ENCODE results near the gene TOX2.

DNA sequence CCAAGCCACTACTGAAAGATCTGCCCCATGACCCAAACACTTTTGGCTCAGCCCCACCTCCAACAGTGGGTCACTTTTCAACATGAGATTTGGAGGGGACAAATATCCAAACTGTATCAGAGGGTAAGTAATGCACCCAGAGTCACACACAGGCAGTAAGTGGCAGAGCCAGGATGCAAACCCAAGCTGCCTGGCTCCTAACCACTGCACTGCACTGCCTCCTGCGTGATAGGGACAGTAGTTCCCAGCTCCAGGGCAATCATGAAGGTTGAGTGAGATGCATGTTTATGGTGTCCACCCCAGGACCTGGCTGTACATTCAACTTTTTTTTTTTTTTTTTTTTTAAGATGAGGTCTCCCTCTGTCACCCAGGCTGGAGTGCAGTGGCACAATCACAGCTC is 88.2 kb downstream of the TOX2 start:
- TF ChIP-seq, protein P1, sequence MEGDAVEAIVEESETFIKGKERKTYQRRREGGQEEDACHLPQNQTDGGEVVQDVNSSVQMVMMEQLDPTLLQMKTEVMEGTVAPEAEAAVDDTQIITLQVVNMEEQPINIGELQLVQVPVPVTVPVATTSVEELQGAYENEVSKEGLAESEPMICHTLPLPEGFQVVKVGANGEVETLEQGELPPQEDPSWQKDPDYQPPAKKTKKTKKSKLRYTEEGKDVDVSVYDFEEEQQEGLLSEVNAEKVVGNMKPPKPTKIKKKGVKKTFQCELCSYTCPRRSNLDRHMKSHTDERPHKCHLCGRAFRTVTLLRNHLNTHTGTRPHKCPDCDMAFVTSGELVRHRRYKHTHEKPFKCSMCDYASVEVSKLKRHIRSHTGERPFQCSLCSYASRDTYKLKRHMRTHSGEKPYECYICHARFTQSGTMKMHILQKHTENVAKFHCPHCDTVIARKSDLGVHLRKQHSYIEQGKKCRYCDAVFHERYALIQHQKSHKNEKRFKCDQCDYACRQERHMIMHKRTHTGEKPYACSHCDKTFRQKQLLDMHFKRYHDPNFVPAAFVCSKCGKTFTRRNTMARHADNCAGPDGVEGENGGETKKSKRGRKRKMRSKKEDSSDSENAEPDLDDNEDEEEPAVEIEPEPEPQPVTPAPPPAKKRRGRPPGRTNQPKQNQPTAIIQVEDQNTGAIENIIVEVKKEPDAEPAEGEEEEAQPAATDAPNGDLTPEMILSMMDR (conservative IDR thresholded peaks at IDR 0.05; ENCODE audit: low read depth, low read length) = no peak
- no peak for TF ChIP-seq EZH2 (IDR thresholded peaks at IDR 0.05; ENCODE audit: low read length, unreplicated experiment)

Measured in PC-3 (cell line).